ENCODE data around the gene PTPRZ1. TPM values are rescaled to one million over a fixed set of nuclear protein-coding genes. Genes with fewer than 3 reads are reported as not detected.

Gene PTPRZ1
- total and polyA plus RNA-seq, 2 of the 8 experiments (the other 6 are each of a cell fraction or from before 2014, with no cell fraction given): 112 to 135 TPM

DNA sequence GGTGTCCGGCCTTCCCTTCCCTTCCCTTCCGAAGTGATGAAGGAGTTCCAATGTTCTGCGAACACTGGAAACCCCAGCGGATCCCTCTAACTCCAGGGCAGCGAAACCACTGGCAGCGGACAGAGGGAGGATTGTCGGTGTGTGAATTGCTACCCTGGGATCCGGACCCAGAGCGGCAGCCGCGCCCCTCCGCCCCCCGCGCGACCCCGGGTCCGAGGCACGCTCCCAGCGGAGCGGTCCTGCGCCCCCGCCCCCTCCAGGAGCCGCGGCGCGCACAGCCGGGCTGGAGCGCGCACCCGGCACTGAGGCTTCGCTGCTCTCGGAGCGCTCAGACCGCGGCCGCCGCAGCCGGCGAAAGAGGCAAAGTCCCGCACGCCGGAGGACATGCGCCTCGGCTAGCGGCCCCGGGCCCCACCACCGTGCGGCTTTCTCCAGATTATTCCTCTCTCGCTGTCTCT lies at the start of gene PTPRZ1 (continued):
- TF ChIP-seq CHD7 (IDR thresholded peaks at IDR 0.05; ENCODE audit: insufficient replicate concordance, low read length) (no peak), PHF8 (conservative IDR thresholded peaks at IDR 0.05; ENCODE audit: low read depth, low read length) (peak; percentile 69), HDAC6 (IDR thresholded peaks at IDR 0.05; ENCODE audit: low read depth, low read length) (no peak), EP300 (IDR thresholded peaks at IDR 0.05; ENCODE audit: borderline replicate concordance in 1 of 2, low read depth in 2 of 2, low read length in 2 of 2) (no peak), BCL11A (IDR thresholded peaks at IDR 0.05; ENCODE audit: low read depth in 2 of 2, low read length in 2 of 2) (no peak), CHD2 (IDR thresholded peaks at IDR 0.05; ENCODE audit: low read length) (no peak), CEBPB (IDR thresholded peaks at IDR 0.05; ENCODE audit: low read depth, low read length) (no peak), ZNF274 (IDR thresholded peaks at IDR 0.05; ENCODE audit: borderline replicate concordance, extremely low read depth, low read length) (no peak)
- TF ChIP-seq, protein P1, sequence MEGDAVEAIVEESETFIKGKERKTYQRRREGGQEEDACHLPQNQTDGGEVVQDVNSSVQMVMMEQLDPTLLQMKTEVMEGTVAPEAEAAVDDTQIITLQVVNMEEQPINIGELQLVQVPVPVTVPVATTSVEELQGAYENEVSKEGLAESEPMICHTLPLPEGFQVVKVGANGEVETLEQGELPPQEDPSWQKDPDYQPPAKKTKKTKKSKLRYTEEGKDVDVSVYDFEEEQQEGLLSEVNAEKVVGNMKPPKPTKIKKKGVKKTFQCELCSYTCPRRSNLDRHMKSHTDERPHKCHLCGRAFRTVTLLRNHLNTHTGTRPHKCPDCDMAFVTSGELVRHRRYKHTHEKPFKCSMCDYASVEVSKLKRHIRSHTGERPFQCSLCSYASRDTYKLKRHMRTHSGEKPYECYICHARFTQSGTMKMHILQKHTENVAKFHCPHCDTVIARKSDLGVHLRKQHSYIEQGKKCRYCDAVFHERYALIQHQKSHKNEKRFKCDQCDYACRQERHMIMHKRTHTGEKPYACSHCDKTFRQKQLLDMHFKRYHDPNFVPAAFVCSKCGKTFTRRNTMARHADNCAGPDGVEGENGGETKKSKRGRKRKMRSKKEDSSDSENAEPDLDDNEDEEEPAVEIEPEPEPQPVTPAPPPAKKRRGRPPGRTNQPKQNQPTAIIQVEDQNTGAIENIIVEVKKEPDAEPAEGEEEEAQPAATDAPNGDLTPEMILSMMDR (IDR thresholded peaks at IDR 0.05; ENCODE audit: control extremely low read depth in 1 of 3, insufficient read depth in 1 of 3, low read depth in 1 of 3, low read length in 3 of 3): no peak

All from H1 (cell line).